Forelimb muscle (tissue), 1 donor: ENCODE data around the gene MYZAP. TPM values are rescaled to one million over a fixed set of nuclear protein-coding genes. Genes with fewer than 3 reads are reported as not detected.

ENCODE experiments used
- polyA plus RNA-seq: library from polyadenylated mRNA; unstranded; fragments of 120-200 nt; gene quantifications from one replicate; pipeline ENCODE4 v1.2.1, GENCODE V29; 2013; ENCODE audit not compliant: insufficient read length

Gene MYZAP
- polyA plus RNA-seq, 1 donor, result 2.6 TPM

Other genes with a start within 250 kb of the MYZAP start
- 8.3 TPM for gene CGNL1, start 215.4 kb upstream of the MYZAP start, polyA plus RNA-seq
- 38.9 TPM for gene POLR2M, start 114.8 kb downstream of the MYZAP start, polyA plus RNA-seq